Cardiac ventricle fibroblast (primary cell): Measurements from ENCODE around the gene GPRASP1. TPM values are rescaled to one million over a fixed set of nuclear protein-coding genes. Genes with fewer than 3 reads are reported as not detected.

Experiments used
- total RNA-seq: library from RNA; depleted of rRNA; stranded (reverse); fragments of >200 nt; gene quantifications from 2 replicates; pipeline ENCODE4 v1.2.3, GENCODE V29; 2015

Gene GPRASP1
- total RNA-seq: 1.1 and 1.7 TPM in 2 replicates

GRCh38 chrX:102651242-102652011 lies at the start of gene GPRASP1:
GPRASP1 (plus strand) TSS chrX:102651483; CDS start chrX:102653914, 2,431 bp downstream.

Other genes with a start within 250 kb of the GPRASP1 start
- gene NXF2B, start 211.5 kb upstream of the GPRASP1 start, total RNA-seq: not detected in 2 replicates
- gene TCP11X2, start 179.7 kb upstream of the GPRASP1 start, total RNA-seq: not detected in 2 replicates
- gene TMSB15A, start 134.7 kb upstream of the GPRASP1 start, total RNA-seq: 0.56 and 2.8 TPM in 2 replicates
- gene ARMCX5, start 52.0 kb upstream of the GPRASP1 start, total RNA-seq: 10.0 and 14.3 TPM in 2 replicates
- gene GPRASP2, start 61.0 kb downstream of the GPRASP1 start, total RNA-seq: 9.7 and 10.9 TPM in 2 replicates
- gene GPRASP3, start 69.3 kb downstream of the GPRASP1 start, total RNA-seq: 1.7 and 3.7 TPM in 2 replicates